Measurements from ENCODE around the gene P2RY11.
A peak's percentile ranks its signal among the peaks of the same experiment; 100 is the strongest.

Gene P2RY11

GRCh38 chr19:10115392-10116084 is 4.0 kb downstream of the P2RY11 start:
- no peaks in the 10 kb centered on the region for H3K27me3 Mint-ChIP-seq
- peaks cover 72% of the 10 kb centered on the region for H3K4me1 Mint-ChIP-seq
- peaks cover 73% of the 10 kb centered on the region for H3K36me3 Mint-ChIP-seq
- peak overlapping the region; percentile 45 for H3K4me3 Mint-ChIP-seq
- no peaks in the 10 kb centered on the region for H3K9me3 Mint-ChIP-seq
- ATAC-seq, result no peak
- peak overlapping the region; percentile 91 for H3K27ac Mint-ChIP-seq

GRCh38 chr19:10116085-10116865 is 4.8 kb downstream of the P2RY11 start:
- no peak for ATAC-seq
- Mint-ChIP-seq H3K27me3 (no peaks in the 10 kb centered on the region), H3K4me3 (peak overlapping the region; percentile 45), H3K9me3 (no peaks in the 10 kb centered on the region), H3K4me1 (peaks cover 65% of the 10 kb centered on the region), H3K36me3 (peaks cover 67% of the 10 kb centered on the region), H3K27ac (peak overlapping the region; percentile 91)

- H3K27ac Mint-ChIP-seq, result peak overlapping the region; percentile 91
- peaks cover 60% of the 10 kb centered on the region for H3K4me1 Mint-ChIP-seq
- no peaks in the 10 kb centered on the region for H3K27me3 Mint-ChIP-seq
- H3K9me3 Mint-ChIP-seq, result no peaks in the 10 kb centered on the region
- H3K4me3 Mint-ChIP-seq, result no peak overlapping the region
- ATAC-seq, result no peak
- H3K36me3 Mint-ChIP-seq, result peaks cover 60% of the 10 kb centered on the region
Measured at GRCh38 chr19:10116866-10117616, 5.5 kb downstream of the P2RY11 start.

- ATAC-seq, result no peak
- Mint-ChIP-seq H3K4me1 (peaks cover 45% of the 10 kb centered on the region), H3K27me3 (no peaks in the 10 kb centered on the region), H3K4me3 (peak overlapping the region; percentile 96), H3K9me3 (no peaks in the 10 kb centered on the region), H3K36me3 (peaks cover 40% of the 10 kb centered on the region), H3K27ac (peak overlapping the region; percentile 95)
Measured at GRCh38 chr19:10118960-10119359, 7.5 kb downstream of the P2RY11 start.

GRCh38 chr19:10120538-10121189 is 9.2 kb downstream of the P2RY11 start:
- Mint-ChIP-seq H3K36me3 (peaks cover 31% of the 10 kb centered on the region), H3K4me1 (peaks cover 36% of the 10 kb centered on the region), H3K4me3 (no peak overlapping the region), H3K27me3 (no peaks in the 10 kb centered on the region), H3K27ac (no peak overlapping the region), H3K9me3 (no peaks in the 10 kb centered on the region)
- ATAC-seq, result no peak

- H3K9me3 Mint-ChIP-seq, result no peaks in the 10 kb centered on the region
- no peaks in the 10 kb centered on the region for H3K27me3 Mint-ChIP-seq
- peaks cover 35% of the 10 kb centered on the region for H3K4me1 Mint-ChIP-seq
- H3K27ac Mint-ChIP-seq, result no peak overlapping the region
- H3K36me3 Mint-ChIP-seq, result peaks cover 17% of the 10 kb centered on the region
- ATAC-seq, result no peak
- no peak overlapping the region for H3K4me3 Mint-ChIP-seq
Measured at GRCh38 chr19:10122045-10122444, 10.6 kb downstream of the P2RY11 start.

GRCh38 chr19:10124429-10124828 is 12.9 kb downstream of the P2RY11 start:
- peaks cover 8% of the 10 kb centered on the region for H3K36me3 Mint-ChIP-seq
- H3K4me3 Mint-ChIP-seq, result no peak overlapping the region
- H3K27me3 Mint-ChIP-seq, result no peaks in the 10 kb centered on the region
- H3K4me1 Mint-ChIP-seq, result peaks cover 27% of the 10 kb centered on the region
- H3K27ac Mint-ChIP-seq, result peak overlapping the region; percentile 61
- no peaks in the 10 kb centered on the region for H3K9me3 Mint-ChIP-seq
- no peak for ATAC-seq

- Mint-ChIP-seq H3K9me3 (no peaks in the 10 kb centered on the region), H3K36me3 (peaks cover 12% of the 10 kb centered on the region), H3K27ac (peak overlapping the region; percentile 79), H3K27me3 (no peaks in the 10 kb centered on the region), H3K4me3 (no peak overlapping the region), H3K4me1 (peaks cover 20% of the 10 kb centered on the region)
- ATAC-seq, result peak; percentile 95
Measured at GRCh38 chr19:10126213-10126639, 14.7 kb downstream of the P2RY11 start.

- Mint-ChIP-seq H3K4me1 (no peaks in the 10 kb centered on the region), H3K4me3 (no peak overlapping the region), H3K27me3 (no peaks in the 10 kb centered on the region), H3K27ac (no peak overlapping the region), H3K36me3 (peaks cover 50% of the 10 kb centered on the region), H3K9me3 (no peaks in the 10 kb centered on the region)
- no peak for ATAC-seq
Measured at GRCh38 chr19:10132905-10133304, 21.4 kb downstream of the P2RY11 start.

- Mint-ChIP-seq H3K9me3 (no peaks in the 10 kb centered on the region), H3K4me3 (no peak overlapping the region), H3K27me3 (no peaks in the 10 kb centered on the region), H3K36me3 (peaks cover 57% of the 10 kb centered on the region), H3K4me1 (no peaks in the 10 kb centered on the region), H3K27ac (no peak overlapping the region)
- ATAC-seq, result no peak
Measured at GRCh38 chr19:10133596-10133995, 22.1 kb downstream of the P2RY11 start.

- H3K4me1 Mint-ChIP-seq, result no peaks in the 10 kb centered on the region
- H3K36me3 Mint-ChIP-seq, result peaks cover 60% of the 10 kb centered on the region
- no peaks in the 10 kb centered on the region for H3K9me3 Mint-ChIP-seq
- H3K27me3 Mint-ChIP-seq, result no peaks in the 10 kb centered on the region
- no peak overlapping the region for H3K4me3 Mint-ChIP-seq
- H3K27ac Mint-ChIP-seq, result no peak overlapping the region
- no peak for ATAC-seq
Measured at GRCh38 chr19:10134040-10134439, 22.5 kb downstream of the P2RY11 start.

GRCh38 chr19:10135551-10136334 is 24.2 kb downstream of the P2RY11 start:
- no peak overlapping the region for H3K27ac Mint-ChIP-seq
- peaks cover 72% of the 10 kb centered on the region for H3K36me3 Mint-ChIP-seq
- H3K4me1 Mint-ChIP-seq, result no peaks in the 10 kb centered on the region
- no peaks in the 10 kb centered on the region for H3K27me3 Mint-ChIP-seq
- H3K9me3 Mint-ChIP-seq, result no peaks in the 10 kb centered on the region
- ATAC-seq, result peak; percentile 37
- H3K4me3 Mint-ChIP-seq, result no peak overlapping the region

- H3K4me3 Mint-ChIP-seq, result no peak overlapping the region
- no peak for ATAC-seq
- H3K27ac Mint-ChIP-seq, result no peak overlapping the region
- H3K4me1 Mint-ChIP-seq, result no peaks in the 10 kb centered on the region
- H3K36me3 Mint-ChIP-seq, result peaks cover 74% of the 10 kb centered on the region
- no peaks in the 10 kb centered on the region for H3K27me3 Mint-ChIP-seq
- no peaks in the 10 kb centered on the region for H3K9me3 Mint-ChIP-seq
Measured at GRCh38 chr19:10136936-10137335, 25.4 kb downstream of the P2RY11 start.

All from stimulated activated memory B cell treated with anti-CD40 and anti-IgM and Interleukin-4, amounts not matched to agents 10 μg/mL and 1 μg/mL and 100 μg/mL, for 72 hours (primary cell).